ENCODE measurements around the gene PTGER2. TPM values are rescaled to one million over a fixed set of nuclear protein-coding genes. Genes with fewer than 3 reads are reported as not detected.

Gene PTGER2
- total and polyA plus RNA-seq, 2 of the 13 experiments (the other 11 are each of a cell fraction or from before 2014, with no cell fraction given) = not detected

DNA sequence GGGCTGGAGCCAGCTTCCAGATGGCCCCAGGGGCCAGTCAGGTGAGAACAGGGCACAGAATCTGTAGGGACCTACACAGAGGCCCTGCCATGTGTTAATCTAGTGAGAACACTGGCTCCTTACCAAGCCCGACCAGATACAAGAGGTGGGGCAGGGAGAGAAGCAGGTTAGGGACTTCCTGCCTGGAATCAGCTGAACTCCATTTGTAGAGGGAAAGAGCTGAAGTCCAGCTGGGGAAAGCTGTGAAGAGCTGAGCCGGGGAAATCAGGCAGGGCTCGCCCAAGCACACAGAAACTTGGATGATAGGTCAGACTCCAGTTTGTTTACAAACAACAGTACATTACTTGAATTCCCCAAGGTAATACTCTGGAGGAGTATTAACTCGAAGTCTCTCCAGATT lies 46.7 kb downstream of the PTGER2 start (continued):
- TF ChIP-seq, protein P1, sequence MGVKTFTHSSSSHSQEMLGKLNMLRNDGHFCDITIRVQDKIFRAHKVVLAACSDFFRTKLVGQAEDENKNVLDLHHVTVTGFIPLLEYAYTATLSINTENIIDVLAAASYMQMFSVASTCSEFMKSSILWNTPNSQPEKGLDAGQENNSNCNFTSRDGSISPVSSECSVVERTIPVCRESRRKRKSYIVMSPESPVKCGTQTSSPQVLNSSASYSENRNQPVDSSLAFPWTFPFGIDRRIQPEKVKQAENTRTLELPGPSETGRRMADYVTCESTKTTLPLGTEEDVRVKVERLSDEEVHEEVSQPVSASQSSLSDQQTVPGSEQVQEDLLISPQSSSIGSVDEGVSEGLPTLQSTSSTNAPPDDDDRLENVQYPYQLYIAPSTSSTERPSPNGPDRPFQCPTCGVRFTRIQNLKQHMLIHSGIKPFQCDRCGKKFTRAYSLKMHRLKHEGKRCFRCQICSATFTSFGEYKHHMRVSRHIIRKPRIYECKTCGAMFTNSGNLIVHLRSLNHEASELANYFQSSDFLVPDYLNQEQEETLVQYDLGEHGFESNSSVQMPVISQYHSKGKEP (CRISPR knock-in tag; IDR thresholded peaks at IDR 0.05) = no peak

DNA sequence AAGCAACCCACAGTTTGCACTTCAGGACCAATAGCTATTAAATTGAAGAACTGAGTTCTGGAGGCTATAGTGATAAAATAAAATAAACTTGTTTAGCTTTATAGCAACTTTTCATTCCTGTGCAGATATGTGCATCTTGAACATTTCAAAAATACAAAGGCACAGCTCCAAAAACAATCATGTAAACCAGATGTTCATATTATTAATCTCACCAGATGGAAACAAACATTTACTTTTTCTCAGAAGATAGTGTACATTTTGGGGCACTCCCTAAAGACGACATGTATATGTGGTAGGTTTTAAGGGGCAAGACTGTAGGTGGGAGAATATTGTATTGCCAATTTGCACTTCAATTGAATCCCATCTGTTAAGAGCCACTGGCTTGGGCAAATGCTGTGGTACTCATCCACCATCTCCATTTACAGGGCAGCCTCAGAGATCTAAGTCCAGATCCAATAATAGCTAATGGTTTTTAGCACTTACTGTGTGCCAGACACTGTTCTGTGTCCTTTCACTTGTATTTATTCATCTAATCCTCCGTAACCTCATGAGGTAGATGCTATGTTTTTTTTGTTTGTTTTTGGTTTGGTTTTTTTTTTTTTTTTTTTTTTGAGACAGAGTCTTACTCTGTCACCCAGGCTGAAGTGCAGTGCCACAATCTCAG lies 49.1 kb downstream of the PTGER2 start:
- intact Hi-C loops (cut with micrococcal nuclease; ENCODE audit: unreplicated experiment) (no loop called here), in situ Hi-C loops (cut with HindIII; ENCODE audit: extremely low pct_ligation_motif_present, low pct_unique_long_range_greater_than_20kb) (no loop called here)
- no peak overlapping the region for H3K9ac ChIP-seq (ENCODE audit: insufficient read depth, low read depth, low read length)
- H3K9me3 ChIP-seq (ENCODE audit: low read length) = no peaks in the 10 kb centered on the region
- no peak overlapping the region for H2AFZ ChIP-seq (ENCODE audit: low read length)
- DNase-seq (ENCODE audit: low spot score) = no peak
- ChIA-PET CTCF (ENCODE audit: low intra/inter-chr PET ratio, low total read pairs) (no interaction called here), POLR2A (no interaction called here)
- no TSS peak for BruUV-seq (replicated peaks)
- H3K79me2 ChIP-seq (ENCODE audit: insufficient read depth, low read length) = no peaks in the 10 kb centered on the region
- no peak overlapping the region for H3K4me3 ChIP-seq (replicated peaks in 1 of 3; ENCODE audit: insufficient read depth in 1 of 3, low read depth in 2 of 3, low read length in 3 of 3)
- no peaks in the 10 kb centered on the region for H3K4me1 ChIP-seq (ENCODE audit: insufficient read depth, low read length)
- H3K4me2 ChIP-seq (ENCODE audit: low read depth, low read length) = no peak overlapping the region
- H3K27ac ChIP-seq (ENCODE audit: extremely low read length, insufficient read depth, low read length) = no peak overlapping the region
- no peaks in the 10 kb centered on the region for H3K36me3 ChIP-seq (replicated peaks in 1 of 2; ENCODE audit: control insufficient read depth in 1 of 2, insufficient read depth in 2 of 2, low read length in 2 of 2)
- FAIRE-seq = no peak
- TF ChIP-seq ZKSCAN8 (CRISPR knock-in tag; IDR thresholded peaks at IDR 0.05; ENCODE audit: borderline replicate concordance) (no peak), HOXA9 (CRISPR knock-in tag; IDR thresholded peaks at IDR 0.05; ENCODE audit: borderline replicate concordance) (no peak), PAWR (CRISPR knock-in tag; IDR thresholded peaks at IDR 0.05; ENCODE audit: borderline replicate concordance) (no peak)
- TF ChIP-seq, protein P2, sequence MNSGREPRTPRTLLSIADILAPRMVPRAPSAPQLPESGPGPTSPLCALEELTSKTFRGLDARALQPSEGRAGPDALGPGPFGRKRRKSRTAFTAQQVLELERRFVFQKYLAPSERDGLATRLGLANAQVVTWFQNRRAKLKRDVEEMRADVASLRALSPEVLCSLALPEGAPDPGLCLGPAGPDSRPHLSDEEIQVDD (CRISPR knock-in tag; IDR thresholded peaks at IDR 0.05; ENCODE audit: borderline replicate concordance) = no peak
- TF ChIP-seq, protein P3, sequence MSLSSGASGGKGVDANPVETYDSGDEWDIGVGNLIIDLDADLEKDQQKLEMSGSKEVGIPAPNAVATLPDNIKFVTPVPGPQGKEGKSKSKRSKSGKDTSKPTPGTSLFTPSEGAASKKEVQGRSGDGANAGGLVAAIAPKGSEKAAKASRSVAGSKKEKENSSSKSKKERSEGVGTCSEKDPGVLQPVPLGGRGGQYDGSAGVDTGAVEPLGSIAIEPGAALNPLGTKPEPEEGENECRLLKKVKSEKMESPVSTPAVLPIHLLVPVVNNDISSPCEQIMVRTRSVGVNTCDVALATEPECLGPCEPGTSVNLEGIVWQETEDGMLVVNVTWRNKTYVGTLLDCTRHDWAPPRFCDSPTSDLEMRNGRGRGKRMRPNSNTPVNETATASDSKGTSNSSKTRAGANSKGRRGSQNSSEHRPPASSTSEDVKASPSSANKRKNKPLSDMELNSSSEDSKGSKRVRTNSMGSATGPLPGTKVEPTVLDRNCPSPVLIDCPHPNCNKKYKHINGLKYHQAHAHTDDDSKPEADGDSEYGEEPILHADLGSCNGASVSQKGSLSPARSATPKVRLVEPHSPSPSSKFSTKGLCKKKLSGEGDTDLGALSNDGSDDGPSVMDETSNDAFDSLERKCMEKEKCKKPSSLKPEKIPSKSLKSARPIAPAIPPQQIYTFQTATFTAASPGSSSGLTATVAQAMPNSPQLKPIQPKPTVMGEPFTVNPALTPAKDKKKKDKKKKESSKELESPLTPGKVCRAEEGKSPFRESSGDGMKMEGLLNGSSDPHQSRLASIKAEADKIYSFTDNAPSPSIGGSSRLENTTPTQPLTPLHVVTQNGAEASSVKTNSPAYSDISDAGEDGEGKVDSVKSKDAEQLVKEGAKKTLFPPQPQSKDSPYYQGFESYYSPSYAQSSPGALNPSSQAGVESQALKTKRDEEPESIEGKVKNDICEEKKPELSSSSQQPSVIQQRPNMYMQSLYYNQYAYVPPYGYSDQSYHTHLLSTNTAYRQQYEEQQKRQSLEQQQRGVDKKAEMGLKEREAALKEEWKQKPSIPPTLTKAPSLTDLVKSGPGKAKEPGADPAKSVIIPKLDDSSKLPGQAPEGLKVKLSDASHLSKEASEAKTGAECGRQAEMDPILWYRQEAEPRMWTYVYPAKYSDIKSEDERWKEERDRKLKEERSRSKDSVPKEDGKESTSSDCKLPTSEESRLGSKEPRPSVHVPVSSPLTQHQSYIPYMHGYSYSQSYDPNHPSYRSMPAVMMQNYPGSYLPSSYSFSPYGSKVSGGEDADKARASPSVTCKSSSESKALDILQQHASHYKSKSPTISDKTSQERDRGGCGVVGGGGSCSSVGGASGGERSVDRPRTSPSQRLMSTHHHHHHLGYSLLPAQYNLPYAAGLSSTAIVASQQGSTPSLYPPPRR (CRISPR knock-in tag; IDR thresholded peaks at IDR 0.05; ENCODE audit: borderline replicate concordance) = no peak
- no peak for ATAC-seq
- H4K20me1 ChIP-seq (ENCODE audit: insufficient read depth, low read length) = no peaks in the 10 kb centered on the region
- 12% methylated on average over 2 of the region's 2 CpGs for WGBS (ENCODE audit: low lambda C conversion rate)
- H3K27me3 ChIP-seq (ENCODE audit: control insufficient read depth in 1 of 2, insufficient read depth in 2 of 2, low read length in 2 of 2) = peaks cover 0 to 2% of the 10 kb centered on the region in 2 experiments; a peak in 2 of 5 replicates
